LHCN-M2 (cell line): ENCODE data around the gene IRF1. TPM values are rescaled to one million over a fixed set of nuclear protein-coding genes. Genes with fewer than 3 reads are reported as not detected.
"Not testable (repeated sequence)": the region's sequence is repeated elsewhere in the genome, so short reads cannot be mapped to it uniquely, and the experiment has no call there.

Experiments
- DNase-seq: peaks from one replicate; pipeline ENCODE4 v3.0.0-alpha.2; 2012; ENCODE audit warnings: low read depth
- total RNA-seq: library from RNA; depleted of rRNA; stranded (reverse); fragments of >200 nt; gene quantifications from 2 replicates; pipeline ENCODE4 v1.2.3, GENCODE V29; 2014

Gene IRF1
- total RNA-seq, 1 experiment from 2014 or later = 20.3 TPM

GRCh38 chr5:132487095-132487428 lies 3.5 kb downstream of the IRF1 start:
- DNase-seq = no peak

- no peak for DNase-seq
Measured at GRCh38 chr5:132486318-132487094, 4.1 kb downstream of the IRF1 start.

- no peak for DNase-seq
Measured at GRCh38 chr5:132485641-132486317, 4.8 kb downstream of the IRF1 start.

- not testable (repeated sequence) for DNase-seq
Measured at GRCh38 chr5:132484876-132485640, 5.5 kb downstream of the IRF1 start.

- no peak for DNase-seq
Measured at GRCh38 chr5:132484391-132484725, 6.2 kb downstream of the IRF1 start.

- DNase-seq = no peak
Measured at GRCh38 chr5:132483661-132484390, 6.7 kb downstream of the IRF1 start.

GRCh38 chr5:132483101-132483500 lies 7.5 kb downstream of the IRF1 start:
- DNase-seq = no peak

- DNase-seq = no peak
Measured at GRCh38 chr5:132481596-132482211, 8.9 kb downstream of the IRF1 start.

GRCh38 chr5:132480893-132481595 lies 9.5 kb downstream of the IRF1 start:
- no peak for DNase-seq

GRCh38 chr5:132480546-132480892 lies 10.1 kb downstream of the IRF1 start:
- DNase-seq = no peak

- DNase-seq = no peak
Measured at GRCh38 chr5:132480042-132480441, 10.5 kb downstream of the IRF1 start.

GRCh38 chr5:132479111-132479951 lies 11.2 kb downstream of the IRF1 start:
- no peak for DNase-seq

- no peak for DNase-seq
Measured at GRCh38 chr5:132478366-132478871, 12.2 kb downstream of the IRF1 start.

GRCh38 chr5:132477784-132478365 lies 12.7 kb downstream of the IRF1 start:
- DNase-seq = no peak

GRCh38 chr5:132476876-132477781 lies 13.4 kb downstream of the IRF1 start:
- DNase-seq = no peak

GRCh38 chr5:132475987-132476875 lies 14.3 kb downstream of the IRF1 start:
- no peak for DNase-seq

GRCh38 chr5:132475497-132475882 lies 15.1 kb downstream of the IRF1 start:
- no peak for DNase-seq
